HCT116 (cell line): ENCODE measurements around the gene STX1B. TPM values are rescaled to one million over a fixed set of nuclear protein-coding genes. Genes with fewer than 3 reads are reported as not detected.

Experiments used
- ATAC-seq: fragments of 200-7000 bp; cut with Tn5 transposase; 2 replicates; pipeline ENCODE4 v1.9.1; 2020; ENCODE audit warnings: mild to moderate bottlenecking, moderate library complexity
- BruUV-seq: library from RNA; stranded (reverse); fragments of 400-500 nt; replicated peaks from 2 replicates; lab custom pipeline; 2021; lab: Mats Ljungman, UMichigan
- CTCF ChIA-PET: fragments of 300-600 bp; sonication (Branson Sonifier 250); formaldehyde crosslinking; loops from one replicate; lab custom pipeline; 2021; ENCODE audit warnings: antibody characterized with exemption; lab: Charles Lee
- POLR2A ChIA-PET: fragments of 300-600, 350-600 bp; sonication (Branson Sonifier 250); formaldehyde crosslinking; loops from one replicate; lab custom pipeline; 2021; ENCODE audit warnings: antibody characterized with exemption; lab: Charles Lee
- RAD21 ChIA-PET, 2 experiments: fragments of 300-600 bp; sonication (Branson Sonifier 250); formaldehyde crosslinking; loops; one replicate each; lab custom pipeline; 2023; ENCODE audit warnings: low total read pairs in 2 of 2; ENCODE audit not compliant: uncharacterized antibody in 2 of 2, unreplicated experiment in 2 of 2, low non-redundant PET in 1 of 2; lab: Charles Lee
- DNase-seq: peaks from one replicate; pipeline ENCODE4 v3.0.0-alpha.2; 2010; ENCODE audit warnings: low read depth, low spot score
- H2AFZ ChIP-seq: fragments of 200-600 bp; shearing (Covaris generic), sonication (generic); 2 replicates; pipeline ENCODE4 v1.6.1; 2017; ENCODE audit warnings: low read depth, mixed run types, mixed read lengths, antibody characterized with exemption, low read length; ENCODE audit not compliant: poor library complexity, severe bottlenecking
- H3K27ac ChIP-seq: 2 replicates; pipeline ENCODE4 v1.5.1; 2012; ENCODE audit warnings: low read depth, low read length
- H3K27me3 ChIP-seq: fragments of 200-600 bp; sonication (generic); 2 replicates; pipeline ENCODE4 v1.6.1; 2016; ENCODE audit warnings: mixed run types, low read length, mixed read lengths; ENCODE audit not compliant: insufficient read depth
- H3K36me3 ChIP-seq, 2 experiments: fragments of 200-500 bp in 1 of 2; fragments of 200-600 bp in 1 of 2; sonication (Bioruptor generic) in 1 of 2; sonication (generic) in 1 of 2; 2 replicates each; pipeline versions ENCODE4 v1.5.1 to v1.6.1; 2014 to 2016; ENCODE audit warnings: low read length in 2 of 2, inconsistent platforms in 1 of 2, mixed read lengths in 1 of 2, mixed run types in 1 of 2; ENCODE audit not compliant: insufficient read depth in 2 of 2, control insufficient read depth in 1 of 2
- H3K4me1 ChIP-seq, 2 experiments: fragments of 200-600 bp in 1 of 2; sonication (generic) in 1 of 2; 2 replicates each; pipeline versions ENCODE4 v1.5.1 to v1.6.1; 2012 to 2017; ENCODE audit warnings: low read length in 2 of 2, inconsistent platforms in 1 of 2, mild to moderate bottlenecking in 1 of 2, mixed read lengths in 1 of 2, mixed run types in 1 of 2, moderate library complexity in 1 of 2; ENCODE audit not compliant: insufficient read depth in 2 of 2, control insufficient read depth in 1 of 2
- H3K4me2 ChIP-seq: fragments of 200-600 bp; sonication (generic); 2 replicates; pipeline ENCODE4 v1.6.1; 2017; ENCODE audit warnings: mixed run types, low read length, mixed read lengths
- H3K4me3 ChIP-seq, 2 experiments: fragments of 200-600 bp in 1 of 2; sonication (generic) in 1 of 2; replicated peaks in 1 of 2; 2 replicates each; pipeline ENCODE4 v1.5.1; 2011 to 2016; ENCODE audit warnings: low read length in 2 of 2, control low read depth in 1 of 2, low read depth in 1 of 2, mild to moderate bottlenecking in 1 of 2, mixed read lengths in 1 of 2, mixed run types in 1 of 2
- H3K79me2 ChIP-seq: fragments of 200-600 bp; sonication (generic); 2 replicates; pipeline ENCODE4 v1.6.1; 2017; ENCODE audit warnings: mild to moderate bottlenecking, mixed run types, low read length, moderate library complexity, mixed read lengths; ENCODE audit not compliant: insufficient read depth
- H3K9ac ChIP-seq: fragments of 200-600 bp; sonication (generic); 2 replicates; pipeline ENCODE4 v1.6.1; 2016; ENCODE audit warnings: low read length, mixed read lengths
- H3K9me2 ChIP-seq: fragments of 200-600 bp; sonication (generic), shearing (Covaris generic); 2 replicates; pipeline ENCODE4 v1.6.1; 2017; ENCODE audit warnings: mixed run types, mild to moderate bottlenecking, moderate library complexity; ENCODE audit not compliant: insufficient read depth
- H3K9me3 ChIP-seq, 2 experiments: fragments of 200-500 bp in 1 of 2; fragments of 200-600 bp in 1 of 2; sonication (Bioruptor generic) in 1 of 2; sonication (generic) in 1 of 2; 2 replicates each; pipeline ENCODE4 v1.6.1; 2014 to 2017; ENCODE audit warnings: low read length in 2 of 2, mixed read lengths in 2 of 2, inconsistent platforms in 1 of 2, low read depth in 1 of 2, mild to moderate bottlenecking in 1 of 2, mixed run types in 1 of 2, moderate library complexity in 1 of 2; ENCODE audit not compliant: control insufficient read depth in 1 of 2, insufficient read depth in 1 of 2
- H4K20me1 ChIP-seq: fragments of 200-600 bp; sonication (generic), shearing (Covaris generic); 2 replicates; pipeline ENCODE4 v1.6.1; 2017; ENCODE audit warnings: mixed run types, mild to moderate bottlenecking, moderate library complexity; ENCODE audit not compliant: insufficient read depth
- CEBPB ChIP-seq: IDR thresholded peaks from 2 replicates; pipeline ENCODE4 v1.6.1; 2012; ENCODE audit warnings: low read depth
- EGR1 ChIP-seq: IDR thresholded peaks from 2 replicates; pipeline ENCODE4 v1.6.1; 2012; ENCODE audit warnings: low read depth
- EZH2phosphoT487 ChIP-seq: fragments of 200-600 bp; IDR thresholded peaks from 2 replicates; pipeline ENCODE4 v1.6.1; 2018; ENCODE audit warnings: antibody characterized with exemption, borderline replicate concordance
- POLR2A ChIP-seq: IDR thresholded peaks from 2 replicates; pipeline ENCODE4 v1.7.0; 2011; ENCODE audit warnings: borderline replicate concordance; ENCODE audit not compliant: insufficient read depth, insufficient read length; ENCODE audit errors: extremely low read depth
- POLR2AphosphoS5 ChIP-seq: IDR thresholded peaks from 2 replicates; pipeline ENCODE4 v1.6.1; 2011; ENCODE audit warnings: mild to moderate bottlenecking, low read depth, low read length, moderate library complexity
- SIN3A ChIP-seq: IDR thresholded peaks from 2 replicates; pipeline ENCODE4 v1.6.1; 2012; ENCODE audit warnings: low read depth
- SP1 ChIP-seq: IDR thresholded peaks from 2 replicates; pipeline ENCODE4 v1.6.1; 2012; ENCODE audit warnings: low read depth
- TCF7L2 ChIP-seq: IDR thresholded peaks from 2 replicates; pipeline ENCODE4 v1.7.0; 2011; ENCODE audit warnings: borderline replicate concordance, inconsistent platforms; ENCODE audit not compliant: insufficient read depth, insufficient read length; ENCODE audit errors: extremely low read depth
- YY1 ChIP-seq: IDR thresholded peaks from 2 replicates; pipeline ENCODE4 v1.6.1; 2011; ENCODE audit warnings: low read length, low read depth, moderate library complexity, mild to moderate bottlenecking; ENCODE audit not compliant: insufficient replicate concordance; ENCODE audit errors: extremely low read depth
- ZFX ChIP-seq: fragments of 450-650 bp; IDR thresholded peaks from 2 replicates; pipeline ENCODE4 v1.6.1; 2017
- ZNF274 ChIP-seq: fragments of 200-500 bp; sonication (Bioruptor generic); IDR thresholded peaks from 2 replicates; pipeline ENCODE4 v1.6.1; 2014; ENCODE audit warnings: mild to moderate bottlenecking, low read depth, low read length, inconsistent platforms
- intact Hi-C: fragments of 100-400 bp; cut with micrococcal nuclease; formaldehyde crosslinking; loops from 2 replicates; pipeline ENCODE4 v1.10.0; 2022
- total RNA-seq: library from RNA; stranded (reverse); gene quantifications from one replicate; pipeline ENCODE4 v1.2.1, GENCODE V29; 2021; ENCODE audit not compliant: unreplicated experiment
- TF ChIP-seq, protein P1 (sequence below): IDR thresholded peaks from 2 replicates; pipeline ENCODE4 v1.6.1; 2011; ENCODE audit warnings: mild to moderate bottlenecking, low read length, moderate library complexity; ENCODE audit not compliant: insufficient replicate concordance; ENCODE audit errors: extremely low read depth
- TF ChIP-seq, protein P2 (sequence below): IDR thresholded peaks from 2 replicates; pipeline ENCODE4 v1.6.1; 2012
- TF ChIP-seq, protein P3 (sequence below), 3 experiments: fragments of 200-600 bp in 1 of 3; sonication (generic) in 1 of 3; IDR thresholded peaks in 2 of 3; conservative IDR thresholded peaks in 1 of 3; 2 replicates each; pipeline ENCODE4 v1.5.1; 2012 to 2017; ENCODE audit warnings: low read depth in 2 of 3, low read length in 2 of 3, antibody characterized with exemption in 1 of 3, borderline replicate concordance in 1 of 3, control low read depth in 1 of 3, mild to moderate bottlenecking in 1 of 3, mixed read lengths in 1 of 3, mixed run types in 1 of 3, moderate library complexity in 1 of 3; ENCODE audit not compliant: insufficient read depth in 1 of 3

Gene STX1B
- total RNA-seq, 1 experiment from 2014 or later = 1.6 TPM

DNA sequence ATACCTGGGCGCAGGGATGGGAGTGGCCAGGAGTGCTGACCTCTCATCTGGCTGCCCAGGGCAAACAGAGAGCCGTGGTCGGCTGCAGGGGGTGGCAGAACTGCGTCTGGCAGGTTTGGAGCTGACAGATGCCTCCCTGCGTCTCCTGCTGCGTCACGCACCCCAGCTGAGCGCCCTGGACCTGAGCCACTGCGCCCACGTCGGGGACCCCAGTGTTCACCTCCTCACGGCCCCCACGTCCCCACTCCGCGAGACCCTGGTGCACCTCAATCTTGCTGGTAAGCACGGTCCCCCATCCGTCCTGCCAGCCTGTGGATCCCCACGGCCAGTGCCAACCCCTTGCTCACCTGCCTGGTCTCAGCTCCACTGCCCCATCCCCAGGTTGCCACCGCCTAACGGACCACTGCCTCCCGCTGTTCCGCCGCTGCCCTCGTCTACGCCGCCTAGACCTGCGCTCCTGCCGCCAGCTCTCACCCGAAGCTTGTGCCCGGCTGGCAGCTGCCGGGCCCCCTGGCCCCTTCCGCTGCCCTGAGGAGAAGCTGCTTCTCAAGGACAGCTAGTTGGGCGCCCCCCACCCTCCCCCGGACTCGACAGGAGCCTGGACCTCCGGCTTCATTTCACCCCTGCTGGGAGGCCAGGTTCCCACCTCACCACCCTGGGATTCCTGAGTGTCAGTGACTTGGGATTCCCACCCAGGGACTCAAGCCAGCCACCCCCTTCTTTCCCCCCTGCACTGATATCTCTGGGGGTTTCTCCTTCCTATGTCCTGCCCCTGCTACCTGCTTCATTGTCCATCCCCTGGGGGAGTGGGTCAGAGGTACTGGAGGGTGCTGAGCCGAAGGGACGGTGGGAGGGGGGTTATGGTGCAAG, 63.5 kb downstream of the STX1B start:
- Histone ChIP-seq H2AFZ (no peak overlapping the region), H3K27me3 (no peaks in the 10 kb centered on the region), H4K20me1 (no peaks in the 10 kb centered on the region), H3K36me3 (peaks cover 14 to 20% of the 10 kb centered on the region in 2 experiments), H3K27ac (no peak overlapping the region), H3K9ac (no peak overlapping the region), H3K4me2 (no peak overlapping the region)
- intact Hi-C loops = no loop called here
- POLR2A ChIA-PET = no interaction called here
- no peak for DNase-seq
- TF ChIP-seq CEBPB (no peak), POLR2A (no peak), TCF7L2 (no peak), SIN3A (no peak), ZFX (no peak), EZH2phosphoT487 (no peak), ZNF274 (no peak), YY1 (no peak), EGR1 (no peak), POLR2AphosphoS5 (no peak), SP1 (no peak)
- TF ChIP-seq, protein P1, sequence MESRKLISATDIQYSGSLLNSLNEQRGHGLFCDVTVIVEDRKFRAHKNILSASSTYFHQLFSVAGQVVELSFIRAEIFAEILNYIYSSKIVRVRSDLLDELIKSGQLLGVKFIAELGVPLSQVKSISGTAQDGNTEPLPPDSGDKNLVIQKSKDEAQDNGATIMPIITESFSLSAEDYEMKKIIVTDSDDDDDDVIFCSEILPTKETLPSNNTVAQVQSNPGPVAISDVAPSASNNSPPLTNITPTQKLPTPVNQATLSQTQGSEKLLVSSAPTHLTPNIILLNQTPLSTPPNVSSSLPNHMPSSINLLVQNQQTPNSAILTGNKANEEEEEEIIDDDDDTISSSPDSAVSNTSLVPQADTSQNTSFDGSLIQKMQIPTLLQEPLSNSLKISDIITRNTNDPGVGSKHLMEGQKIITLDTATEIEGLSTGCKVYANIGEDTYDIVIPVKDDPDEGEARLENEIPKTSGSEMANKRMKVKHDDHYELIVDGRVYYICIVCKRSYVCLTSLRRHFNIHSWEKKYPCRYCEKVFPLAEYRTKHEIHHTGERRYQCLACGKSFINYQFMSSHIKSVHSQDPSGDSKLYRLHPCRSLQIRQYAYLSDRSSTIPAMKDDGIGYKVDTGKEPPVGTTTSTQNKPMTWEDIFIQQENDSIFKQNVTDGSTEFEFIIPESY = no peak
- TF ChIP-seq, protein P2, sequence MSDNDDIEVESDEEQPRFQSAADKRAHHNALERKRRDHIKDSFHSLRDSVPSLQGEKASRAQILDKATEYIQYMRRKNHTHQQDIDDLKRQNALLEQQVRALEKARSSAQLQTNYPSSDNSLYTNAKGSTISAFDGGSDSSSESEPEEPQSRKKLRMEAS = no peak
- TF ChIP-seq, protein P3, sequence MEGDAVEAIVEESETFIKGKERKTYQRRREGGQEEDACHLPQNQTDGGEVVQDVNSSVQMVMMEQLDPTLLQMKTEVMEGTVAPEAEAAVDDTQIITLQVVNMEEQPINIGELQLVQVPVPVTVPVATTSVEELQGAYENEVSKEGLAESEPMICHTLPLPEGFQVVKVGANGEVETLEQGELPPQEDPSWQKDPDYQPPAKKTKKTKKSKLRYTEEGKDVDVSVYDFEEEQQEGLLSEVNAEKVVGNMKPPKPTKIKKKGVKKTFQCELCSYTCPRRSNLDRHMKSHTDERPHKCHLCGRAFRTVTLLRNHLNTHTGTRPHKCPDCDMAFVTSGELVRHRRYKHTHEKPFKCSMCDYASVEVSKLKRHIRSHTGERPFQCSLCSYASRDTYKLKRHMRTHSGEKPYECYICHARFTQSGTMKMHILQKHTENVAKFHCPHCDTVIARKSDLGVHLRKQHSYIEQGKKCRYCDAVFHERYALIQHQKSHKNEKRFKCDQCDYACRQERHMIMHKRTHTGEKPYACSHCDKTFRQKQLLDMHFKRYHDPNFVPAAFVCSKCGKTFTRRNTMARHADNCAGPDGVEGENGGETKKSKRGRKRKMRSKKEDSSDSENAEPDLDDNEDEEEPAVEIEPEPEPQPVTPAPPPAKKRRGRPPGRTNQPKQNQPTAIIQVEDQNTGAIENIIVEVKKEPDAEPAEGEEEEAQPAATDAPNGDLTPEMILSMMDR (IDR thresholded peaks at IDR 0.05 in 2 of 3, conservative IDR thresholded peaks at IDR 0.05 in 1 of 3; ENCODE audit: borderline replicate concordance in 1 of 3, insufficient read depth in 1 of 3, low read depth in 2 of 3, low read length in 2 of 3) = no peak
- TF ChIP-seq, all 23 proteins: peak for 0
- no TSS peak for BruUV-seq
- Histone ChIP-seq H3K79me2 (peaks cover 3% of the 10 kb centered on the region; the same call in 1 of the 2 replicates), H3K9me2 (no peaks in the 10 kb centered on the region), H3K4me3 (no peak overlapping the region), H3K9me3 (no peaks in the 10 kb centered on the region), H3K4me1 (peaks cover 18 to 39% of the 10 kb centered on the region in 2 experiments)
- ATAC-seq = no peak
- ChIA-PET CTCF (no interaction called here), RAD21 (no interaction called here)
